Muscle layer of colon (tissue), 2 donors: ENCODE results near the gene SARS2.
"Not testable (repeated sequence)": the region's sequence is repeated elsewhere in the genome, so short reads cannot be mapped to it uniquely, and the experiment has no call there.

Experiments
- H3K27ac ChIP-seq: one replicate; pipeline ENCODE4 v1.7.0; 2013; ENCODE audit warnings: low read depth, mild to moderate bottlenecking, low read length, moderate library complexity
- H3K27me3 ChIP-seq, 2 donors: one replicate each; pipeline ENCODE4 v1.7.0; 2013; ENCODE audit warnings: low read length in 2 of 2, mild to moderate bottlenecking in 2 of 2; ENCODE audit not compliant: insufficient read depth in 2 of 2, control insufficient read depth in 1 of 2
- H3K36me3 ChIP-seq: one replicate; pipeline ENCODE4 v1.7.0; 2013; ENCODE audit warnings: mild to moderate bottlenecking, low read length; ENCODE audit not compliant: insufficient read depth
- H3K4me1 ChIP-seq: one replicate; pipeline ENCODE4 v1.7.0; 2013; ENCODE audit warnings: mild to moderate bottlenecking, low read length; ENCODE audit not compliant: insufficient read depth
- H3K4me3 ChIP-seq, 2 donors: one replicate each; pipeline ENCODE4 v1.7.0; 2013; ENCODE audit warnings: low read length in 2 of 2, low read depth in 1 of 2, mild to moderate bottlenecking in 1 of 2, moderate library complexity in 1 of 2
- H3K9ac ChIP-seq: one replicate; pipeline ENCODE4 v1.7.0; 2013; ENCODE audit warnings: low read length
- H3K9me3 ChIP-seq: one replicate; pipeline ENCODE4 v1.7.0; 2013; ENCODE audit warnings: mild to moderate bottlenecking, low read length
- donor health status: abdominal sarcoma.
- donor health status: Adenocarcinoma of cecum.

Gene SARS2

GRCh38 chr19:38929929-38930775 is at the start of gene SARS2:
SARS2 (minus strand) TSS chr19:38930763; CDS start chr19:38930736, 27 bp downstream.
- Histone ChIP-seq H3K36me3 (peaks cover 9% of the 10 kb centered on the region), H3K27ac (peak within 1 kb of the TSS; percentile 70), H3K4me3 (peak within 1 kb of the TSS; percentile 79 to 94), H3K9me3 (no peaks in the 10 kb centered on the region), H3K4me1 (peaks cover 20% of the 10 kb centered on the region), H3K27me3 (no peaks in the 10 kb centered on the region), H3K9ac (peak within 1 kb of the TSS; percentile 64)

- no peak overlapping the region for H3K9ac ChIP-seq
- no peak overlapping the region for H3K27ac ChIP-seq
- peaks cover 8% of the 10 kb centered on the region for H3K4me1 ChIP-seq
- H3K36me3 ChIP-seq: no peaks in the 10 kb centered on the region
- no peaks in the 10 kb centered on the region for H3K27me3 ChIP-seq
- H3K9me3 ChIP-seq: no peaks in the 10 kb centered on the region
- no peak overlapping the region for H3K4me3 ChIP-seq
These were observed 49.2 kb upstream of the SARS2 start for GRCh38 chr19:38979812-38980211.

GRCh38 chr19:38978326-38978689 is 47.7 kb upstream of the SARS2 start:
- no peaks in the 10 kb centered on the region for H3K9me3 ChIP-seq
- no peak overlapping the region for H3K9ac ChIP-seq
- no peak overlapping the region for H3K27ac ChIP-seq
- no peak overlapping the region for H3K4me3 ChIP-seq
- no peaks in the 10 kb centered on the region for H3K36me3 ChIP-seq
- peaks cover 8% of the 10 kb centered on the region for H3K4me1 ChIP-seq
- H3K27me3 ChIP-seq: no peaks in the 10 kb centered on the region

- Histone ChIP-seq H3K9ac (no peak overlapping the region), H3K27ac (no peak overlapping the region), H3K36me3 (no peaks in the 10 kb centered on the region), H3K4me1 (peaks cover 8% of the 10 kb centered on the region), H3K4me3 (no peak overlapping the region), H3K27me3 (no peaks in the 10 kb centered on the region), H3K9me3 (no peaks in the 10 kb centered on the region)
These were observed 47.1 kb upstream of the SARS2 start for GRCh38 chr19:38977445-38978325.

GRCh38 chr19:38975861-38976271 is 45.3 kb upstream of the SARS2 start:
- H3K9me3 ChIP-seq: no peaks in the 10 kb centered on the region
- H3K36me3 ChIP-seq: no peaks in the 10 kb centered on the region
- H3K27me3 ChIP-seq: no peaks in the 10 kb centered on the region
- peak overlapping the region; percentile 84 for H3K27ac ChIP-seq
- peaks cover 8% of the 10 kb centered on the region for H3K4me1 ChIP-seq
- peak overlapping the region; percentile 52 to 84 for H3K4me3 ChIP-seq
- H3K9ac ChIP-seq: peak overlapping the region; percentile 82

GRCh38 chr19:38975214-38975860 is 44.8 kb upstream of the SARS2 start, which contains the start of gene FBXO17:
FBXO17 (minus strand) TSS chr19:38975742; CDS start chr19:38950319, 25,423 bp downstream.
- peak within 1 kb of the TSS; percentile 90 for H3K27ac ChIP-seq
- no peaks in the 10 kb centered on the region for H3K36me3 ChIP-seq
- no peaks in the 10 kb centered on the region for H3K27me3 ChIP-seq
- H3K4me1 ChIP-seq: peaks cover 8% of the 10 kb centered on the region
- peak within 1 kb of the TSS; percentile 82 for H3K9ac ChIP-seq
- H3K4me3 ChIP-seq: peak within 1 kb of the TSS; percentile 64 to 84
- no peaks in the 10 kb centered on the region for H3K9me3 ChIP-seq

GRCh38 chr19:38974624-38975213 is 44.2 kb upstream of the SARS2 start:
- Histone ChIP-seq H3K9me3 (no peaks in the 10 kb centered on the region), H3K9ac (peak overlapping the region; percentile 69), H3K27me3 (no peaks in the 10 kb centered on the region), H3K4me3 (peak overlapping the region; percentile 64 to 67), H3K36me3 (no peaks in the 10 kb centered on the region), H3K27ac (peak overlapping the region; percentile 90), H3K4me1 (peaks cover 8% of the 10 kb centered on the region)

GRCh38 chr19:38971672-38972071 is 41.1 kb upstream of the SARS2 start:
- no peak overlapping the region for H3K9ac ChIP-seq
- no peaks in the 10 kb centered on the region for H3K27me3 ChIP-seq
- H3K27ac ChIP-seq: no peak overlapping the region
- H3K4me3 ChIP-seq: no peak overlapping the region
- peaks cover 8% of the 10 kb centered on the region for H3K4me1 ChIP-seq
- peaks cover 5% of the 10 kb centered on the region for H3K36me3 ChIP-seq
- no peaks in the 10 kb centered on the region for H3K9me3 ChIP-seq

- Histone ChIP-seq H3K27ac (no peak overlapping the region), H3K4me3 (no peak overlapping the region), H3K27me3 (no peaks in the 10 kb centered on the region), H3K36me3 (peaks cover 5% of the 10 kb centered on the region), H3K9me3 (no peaks in the 10 kb centered on the region), H3K4me1 (peaks cover under 1% of the 10 kb centered on the region), H3K9ac (no peak overlapping the region)
These were observed 40.3 kb upstream of the SARS2 start for GRCh38 chr19:38970664-38971532.

- not testable (repeated sequence) for H3K4me3 ChIP-seq, H3K4me1 ChIP-seq, H3K36me3 ChIP-seq, H3K27ac ChIP-seq, H3K9ac ChIP-seq, H3K27me3 ChIP-seq, H3K9me3 ChIP-seq
These were observed 35.6 kb upstream of the SARS2 start for GRCh38 chr19:38966149-38966548.
